ENCODE data around the gene SEMA6B. TPM values are rescaled to one million over a fixed set of nuclear protein-coding genes. Genes with fewer than 3 reads are reported as not detected.

SEMA6B gene
- total RNA-seq, 1 experiment from 2014 or later = 38.4 TPM

DNA sequence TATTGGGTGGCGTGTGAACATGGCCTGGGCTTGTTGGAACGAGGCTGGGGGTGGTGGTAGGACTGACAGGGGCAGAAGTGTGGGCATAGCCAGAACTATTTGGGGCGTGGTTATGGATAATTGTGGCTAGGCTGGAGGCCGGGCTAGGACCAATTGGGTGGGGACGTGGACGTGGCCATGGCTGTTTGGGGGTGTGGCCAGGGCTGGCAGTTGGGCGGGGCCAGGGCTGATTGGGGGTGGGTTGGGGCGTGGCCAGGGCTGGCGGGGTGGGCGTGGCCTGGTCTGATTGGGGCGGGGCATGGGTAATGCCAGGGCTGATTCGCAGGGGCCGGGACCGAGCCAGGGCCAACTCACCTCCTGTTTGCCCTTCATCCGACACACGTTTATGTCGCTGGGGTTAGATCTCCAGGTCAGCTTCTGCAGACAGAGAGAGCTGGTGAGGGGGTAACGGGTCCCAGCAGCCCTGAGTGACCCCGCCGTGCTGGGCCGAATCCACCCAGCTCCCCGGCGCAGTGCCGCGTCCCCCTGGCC is 2.8 kb downstream of the SEMA6B start:
- peak; percentile 92 for DNase-seq
- peak overlapping the region in 1 of 2 experiments; percentile 17; a peak in 1 of 5 replicates for H3K4me3 Mint-ChIP-seq
- H3K4me2 ChIP-seq (ENCODE audit: insufficient read depth, insufficient read length, low read length) = no peak overlapping the region
- no peaks in the 10 kb centered on the region for H3K9me3 ChIP-seq (ENCODE audit: control insufficient read depth, low read depth, low read length)
- H3K4me1 ChIP-seq (ENCODE audit: insufficient read depth, low read length) = no peaks in the 10 kb centered on the region; the same call in 1 of the 2 replicates
- H2AK5ac ChIP-seq (ENCODE audit: insufficient read length, low read length) = no peak overlapping the region
- TF ChIP-seq, protein P1, sequence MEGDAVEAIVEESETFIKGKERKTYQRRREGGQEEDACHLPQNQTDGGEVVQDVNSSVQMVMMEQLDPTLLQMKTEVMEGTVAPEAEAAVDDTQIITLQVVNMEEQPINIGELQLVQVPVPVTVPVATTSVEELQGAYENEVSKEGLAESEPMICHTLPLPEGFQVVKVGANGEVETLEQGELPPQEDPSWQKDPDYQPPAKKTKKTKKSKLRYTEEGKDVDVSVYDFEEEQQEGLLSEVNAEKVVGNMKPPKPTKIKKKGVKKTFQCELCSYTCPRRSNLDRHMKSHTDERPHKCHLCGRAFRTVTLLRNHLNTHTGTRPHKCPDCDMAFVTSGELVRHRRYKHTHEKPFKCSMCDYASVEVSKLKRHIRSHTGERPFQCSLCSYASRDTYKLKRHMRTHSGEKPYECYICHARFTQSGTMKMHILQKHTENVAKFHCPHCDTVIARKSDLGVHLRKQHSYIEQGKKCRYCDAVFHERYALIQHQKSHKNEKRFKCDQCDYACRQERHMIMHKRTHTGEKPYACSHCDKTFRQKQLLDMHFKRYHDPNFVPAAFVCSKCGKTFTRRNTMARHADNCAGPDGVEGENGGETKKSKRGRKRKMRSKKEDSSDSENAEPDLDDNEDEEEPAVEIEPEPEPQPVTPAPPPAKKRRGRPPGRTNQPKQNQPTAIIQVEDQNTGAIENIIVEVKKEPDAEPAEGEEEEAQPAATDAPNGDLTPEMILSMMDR (conservative IDR thresholded peaks at IDR 0.05) = no peak
- no peak overlapping the region for H3K56ac ChIP-seq (ENCODE audit: insufficient read length, low read depth, low read length)
- H3K36me3 Mint-ChIP-seq (ENCODE audit: insufficient read depth in 1 of 3, low read depth in 3 of 3) = peaks cover 32 to 45% (median 40%) of the 10 kb centered on the region in 3 experiments
- no peak overlapping the region for H2AFZ ChIP-seq (ENCODE audit: low read length)
- no peak overlapping the region for H4K8ac ChIP-seq (replicated peaks; ENCODE audit: insufficient read length, low read depth, low read length)
- H3K79me1 ChIP-seq (ENCODE audit: insufficient read depth, low read depth, low read length, poor library complexity, severe bottlenecking) = no peaks in the 10 kb centered on the region
- peaks cover 9 to 18% of the 10 kb centered on the region in 2 experiments for H3K4me1 Mint-ChIP-seq
- H3K9ac ChIP-seq (ENCODE audit: extremely low read depth, insufficient read length, low read length) = no peak overlapping the region
- no peaks in the 10 kb centered on the region for H3K79me2 ChIP-seq (ENCODE audit: insufficient read depth, low read length)
- no peak overlapping the region for H3K23ac ChIP-seq (ENCODE audit: insufficient read length, low read depth, low read length)
- no peak overlapping the region for H3K4ac ChIP-seq (ENCODE audit: low read depth, low read length)
- no peaks in the 10 kb centered on the region for H3K23me2 ChIP-seq (ENCODE audit: insufficient read length, low read depth, low read length, poor library complexity, severe bottlenecking)
- H2BK5ac ChIP-seq (ENCODE audit: insufficient read length, low read length) = no peak overlapping the region
- peaks cover 6% of the 10 kb centered on the region for H4K20me1 ChIP-seq (ENCODE audit: control insufficient read depth, insufficient read depth, insufficient read length)
- H4K5ac ChIP-seq (ENCODE audit: insufficient read length, low read depth, low read length) = no peak overlapping the region
- H3K9me3 Mint-ChIP-seq = no peaks in the 10 kb centered on the region; a peak in 1 of 5 replicates
- H2BK20ac ChIP-seq (ENCODE audit: low read depth, low read length, poor library complexity, severe bottlenecking) = no peak overlapping the region
- H3T11ph ChIP-seq (ENCODE audit: low read length) = no peak overlapping the region
- H3K27ac Mint-ChIP-seq = no peak overlapping the region; a peak in 1 of 7 replicates
- H3K27me3 Mint-ChIP-seq (ENCODE audit: low read depth) = peaks cover 3% of the 10 kb centered on the region
- no peak overlapping the region for H3K27ac ChIP-seq (ENCODE audit: insufficient read length, low read depth, low read length)
- no CpG with 5 or more reads among the region's 25 CpGs for WGBS (ENCODE audit: extremely low coverage, insufficient read length, low lambda C conversion rate)
- no peaks in the 10 kb centered on the region for H3K27me3 ChIP-seq (ENCODE audit: insufficient read depth, low read length)
- no peak overlapping the region for H2BK15ac ChIP-seq (ENCODE audit: low read depth, low read length)
- H2BK120ac ChIP-seq (ENCODE audit: low read depth, low read length, poor library complexity, severe bottlenecking) = no peak overlapping the region
- no peak overlapping the region for H4K91ac ChIP-seq (ENCODE audit: insufficient read length, low read depth, low read length)
- H3K18ac ChIP-seq (ENCODE audit: insufficient read length, low read depth, low read length) = no peak overlapping the region
- H2BK12ac ChIP-seq (ENCODE audit: insufficient read length, low read depth, low read length) = no peak overlapping the region
- no peak overlapping the region for H3K14ac ChIP-seq (ENCODE audit: insufficient read depth, low read length)

All from H9 (cell line).